Activated CD4-positive, alpha-beta T cell treated with anti-CD3 and anti-CD28 coated beads, Interleukin-2, amount 50 U/mL, for 48 hours (primary cell): ENCODE measurements around the gene ZNF628.
"Not testable (repeated sequence)": the region's sequence is repeated elsewhere in the genome, so short reads cannot be mapped to it uniquely, and the experiment has no call there.

Source experiments
- DNase-seq, 2 experiments: peaks; one replicate each; pipeline ENCODE4 v3.0.0-alpha.2; 2020

Gene ZNF628

GRCh38 chr19:55486043-55486970 lies 9.9 kb downstream of the ZNF628 start:
- DNase-seq = no peak

DNA sequence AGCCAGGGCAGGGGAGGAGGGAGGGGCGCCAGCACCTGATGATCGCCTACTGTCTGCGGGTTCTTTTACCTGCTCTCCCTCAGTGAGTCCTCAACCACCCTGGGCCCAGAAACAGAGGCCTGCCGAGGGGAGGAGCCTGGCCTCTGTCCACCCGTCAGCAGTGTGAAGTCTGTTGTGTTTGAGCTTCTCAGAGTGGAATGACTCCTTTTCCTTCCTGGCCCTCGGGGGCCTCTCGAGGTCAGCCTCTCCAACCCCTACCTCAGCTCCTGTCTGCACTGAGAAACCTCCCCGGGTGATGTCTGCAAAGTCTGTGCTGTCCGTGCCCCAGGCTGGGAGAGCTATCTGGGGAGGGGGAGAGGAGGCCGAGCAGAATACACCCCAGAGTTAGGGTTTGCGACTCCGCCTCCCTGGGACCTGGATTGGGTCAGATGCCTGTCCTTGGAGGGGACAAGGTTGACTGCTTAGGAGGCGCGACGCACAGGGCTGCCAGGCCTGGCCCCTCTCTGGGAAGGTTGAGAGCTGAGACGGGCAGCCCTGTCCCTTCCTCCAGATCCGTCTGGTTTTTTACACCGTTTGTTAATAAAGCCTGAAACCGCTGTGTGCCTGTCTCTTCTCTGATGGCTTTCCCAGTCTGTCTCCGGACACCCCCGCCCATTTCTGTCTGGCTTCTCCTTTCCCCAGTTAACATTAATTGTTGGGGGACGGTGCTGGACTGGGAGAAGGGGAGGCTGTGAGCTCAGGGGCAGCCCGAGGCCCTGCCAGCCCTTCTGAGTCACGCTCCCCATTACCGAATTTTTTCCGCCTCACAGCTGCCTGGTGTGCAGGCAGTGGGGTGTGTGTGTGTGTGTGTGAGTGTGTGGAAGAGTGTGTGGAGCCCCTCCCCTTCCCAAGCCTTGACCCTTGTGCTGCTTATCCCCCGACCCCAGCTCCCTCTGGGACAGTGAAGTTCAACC lies 10.8 kb downstream of the ZNF628 start:
- peak; percentile 68 to 76 for DNase-seq

DNA sequence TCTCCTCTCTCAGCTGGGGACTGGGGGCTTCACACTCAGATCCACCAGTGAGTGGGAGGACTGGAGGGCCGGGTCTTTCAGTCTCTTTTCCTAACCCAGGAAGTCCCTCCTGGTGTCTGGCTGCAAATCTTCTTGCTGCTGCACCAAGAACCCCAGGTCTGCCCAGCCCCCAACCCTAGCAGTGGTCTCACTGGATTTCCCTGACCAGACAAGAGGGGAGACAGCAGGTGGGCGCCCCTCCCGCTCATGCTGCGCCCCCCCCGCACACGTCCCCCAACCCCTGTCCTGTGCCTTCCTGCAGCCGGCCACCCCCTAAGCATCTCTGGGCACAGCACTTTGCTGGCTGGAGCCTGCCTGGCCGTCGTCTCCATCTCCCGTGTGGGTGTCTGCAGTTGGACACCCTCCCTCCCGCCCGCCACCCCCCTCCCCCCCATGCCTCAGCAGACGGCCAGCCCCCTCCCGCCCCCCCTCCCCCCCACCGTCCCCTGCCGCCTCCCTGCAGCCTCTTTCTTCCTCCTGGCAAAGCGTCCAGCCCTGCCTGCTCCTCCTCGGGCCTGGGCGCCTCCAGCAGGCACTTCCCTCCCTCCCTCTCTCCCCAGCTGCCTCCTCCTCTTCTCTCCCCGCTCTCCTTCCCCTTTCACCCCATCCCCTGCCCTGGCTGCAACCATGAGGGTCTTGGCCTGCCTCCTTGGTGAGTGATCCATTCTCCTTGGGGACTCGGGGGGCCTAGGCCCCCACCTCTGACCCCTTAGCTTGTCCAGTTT lies 11.7 kb downstream of the ZNF628 start, which contains the start of gene SSC5D:
Gene SSC5D, plus strand, starts transcription at position 513 of the 764 bp plus-strand sequence. Its CDS starts 154 bp downstream, at position 667.
- DNase-seq = no peak

GRCh38 chr19:55488986-55489710 lies 12.7 kb downstream of the ZNF628 start:
- no peak for DNase-seq

GRCh38 chr19:55489711-55490477 lies 13.5 kb downstream of the ZNF628 start:
- DNase-seq = no peak

GRCh38 chr19:55490478-55491432 lies 14.3 kb downstream of the ZNF628 start:
- DNase-seq = no peak

GRCh38 chr19:55491546-55492360 lies 15.3 kb downstream of the ZNF628 start:
- DNase-seq = no peak

DNA sequence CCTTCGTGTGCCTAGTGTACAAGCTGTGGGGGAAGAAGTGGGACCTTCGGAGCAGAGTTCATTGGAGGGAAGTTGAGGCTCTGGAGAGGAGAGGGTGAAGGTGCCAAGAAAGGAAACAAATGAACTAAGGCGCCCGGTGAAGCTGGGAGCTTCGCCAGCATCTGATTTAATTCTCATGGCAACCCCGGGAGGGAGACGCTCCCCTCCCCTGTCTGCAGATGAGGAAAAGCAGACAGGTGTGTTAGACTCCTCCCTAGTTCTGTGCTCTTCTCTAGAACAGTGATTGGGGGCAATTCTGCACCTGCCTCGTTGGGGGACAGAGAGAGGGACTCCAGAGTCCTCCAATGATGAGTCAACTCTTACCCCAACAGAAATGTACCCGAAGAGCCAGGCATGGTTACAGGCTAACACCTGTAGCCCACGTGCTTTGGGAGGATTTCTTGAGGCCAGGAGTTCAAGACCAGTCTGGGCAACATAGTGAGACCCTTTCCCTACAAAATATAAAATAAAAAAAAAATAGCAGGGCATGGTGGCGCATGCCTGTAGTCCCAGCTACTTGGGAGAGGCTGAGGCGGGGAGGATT lies 16.0 kb downstream of the ZNF628 start:
- no peak for DNase-seq

DNA sequence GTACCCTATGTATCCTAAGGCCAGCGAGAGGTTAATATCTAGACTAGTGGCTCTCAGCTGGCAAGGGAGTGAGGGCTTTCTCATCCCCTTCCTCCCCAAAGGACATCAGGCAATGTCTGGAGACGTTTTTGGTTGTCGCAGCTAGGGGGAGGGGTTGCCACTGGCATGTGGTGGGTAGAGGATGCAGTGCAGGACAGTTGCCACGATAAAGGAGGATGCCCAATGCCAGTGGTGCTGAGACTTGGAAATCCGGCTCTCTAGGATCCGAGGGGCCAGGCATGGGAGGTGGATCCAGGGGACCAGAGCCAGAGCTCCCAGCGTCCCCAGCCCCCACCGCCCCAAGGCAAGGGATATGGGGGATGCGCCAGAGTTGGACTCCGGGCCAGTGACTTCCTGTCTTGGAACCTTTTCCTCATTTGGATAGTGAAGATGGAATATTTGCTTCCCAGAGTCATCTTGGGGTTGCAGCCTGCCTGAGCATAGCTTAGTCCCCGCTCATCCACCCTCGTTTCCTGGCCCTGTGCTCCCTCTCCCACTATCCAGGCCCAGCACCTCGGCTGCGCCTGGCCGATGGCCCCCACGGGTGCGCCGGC lies 16.7 kb downstream of the ZNF628 start:
- DNase-seq = no peak

DNA sequence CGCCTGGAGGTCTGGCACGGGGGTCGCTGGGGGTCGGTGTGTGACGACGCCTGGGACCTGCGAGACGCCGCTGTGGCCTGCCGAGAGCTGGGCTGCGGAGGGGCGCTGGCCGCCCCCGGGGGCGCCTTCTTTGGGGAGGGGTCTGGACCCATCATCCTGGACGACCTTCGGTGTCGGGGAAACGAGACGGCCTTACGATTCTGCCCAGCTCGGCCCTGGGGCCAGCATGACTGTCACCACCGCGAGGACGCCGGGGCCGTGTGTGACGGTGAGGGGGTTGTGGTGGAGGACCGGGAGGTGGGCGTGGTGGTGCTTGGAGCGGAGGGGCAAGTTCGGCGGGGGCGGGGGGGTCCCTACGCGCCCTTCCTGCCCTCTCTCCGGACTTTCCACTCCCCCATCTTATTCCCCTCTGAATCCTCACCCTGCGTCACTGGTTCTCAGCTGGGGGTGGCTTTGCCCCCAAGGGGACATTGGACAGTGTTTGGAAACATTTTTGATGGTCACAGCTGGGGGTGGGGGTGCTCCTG lies 17.3 kb downstream of the ZNF628 start:
- DNase-seq = no peak

DNA sequence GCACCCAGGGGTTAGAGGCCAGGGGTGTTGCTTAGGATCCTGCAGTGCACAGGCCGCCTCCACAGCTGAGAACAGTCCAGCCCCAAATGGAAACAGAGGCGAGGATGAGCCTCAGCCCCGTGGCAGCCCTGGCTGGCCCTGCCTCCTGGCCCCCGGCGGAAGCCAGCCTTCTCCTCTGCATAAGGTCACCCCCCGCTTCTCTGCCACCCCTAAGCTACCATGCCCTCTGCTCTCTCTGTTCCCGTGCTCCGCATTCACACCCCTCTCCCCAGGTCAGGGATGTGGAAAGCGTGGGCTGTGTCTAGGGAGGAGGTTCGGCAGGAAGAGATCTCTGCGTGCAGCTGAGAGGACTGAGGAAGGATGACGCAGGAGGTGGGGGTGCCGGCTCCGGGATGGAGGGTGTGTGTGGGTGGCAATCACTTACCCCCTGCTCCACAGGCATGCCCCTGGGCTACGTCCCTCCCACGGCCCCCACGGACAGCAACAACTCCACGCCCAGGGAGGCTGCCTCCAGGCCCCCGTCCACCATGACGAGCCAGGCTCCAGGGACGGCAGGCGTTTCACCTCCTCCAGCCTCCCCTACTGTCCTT lies 17.9 kb downstream of the ZNF628 start:
- no peak for DNase-seq

- no peak for DNase-seq
Observed at GRCh38 chr19:55495646-55496349, 19.4 kb downstream of the ZNF628 start.

- not testable (repeated sequence) for DNase-seq
Observed at GRCh38 chr19:55496820-55497219, 20.4 kb downstream of the ZNF628 start.

GRCh38 chr19:55497763-55498162 lies 21.3 kb downstream of the ZNF628 start:
- no peak for DNase-seq

- no peak for DNase-seq
Observed at GRCh38 chr19:55498246-55498840, 21.9 kb downstream of the ZNF628 start.

- DNase-seq = no peak
Observed at GRCh38 chr19:55500368-55500952, 24.0 kb downstream of the ZNF628 start.
